Neural cell (in vitro differentiated cells): ENCODE data around the gene UBAP1L. TPM values are rescaled to one million over a fixed set of nuclear protein-coding genes. Genes with fewer than 3 reads are reported as not detected.
"Not testable (repeated sequence)": the region's sequence is repeated elsewhere in the genome, so short reads cannot be mapped to it uniquely, and the experiment has no call there.

Source experiments
- H2AFZ ChIP-seq: fragments of 200-600, 300-800 bp; sonication (generic), shearing (Covaris generic); 2 replicates; pipeline ENCODE4 v1.6.0; 2014; ENCODE audit warnings: low read depth, mild to moderate bottlenecking, antibody characterized with exemption, low read length, moderate library complexity
- H3F3A ChIP-seq: fragments of 200-600 bp; shearing (Covaris generic); 2 replicates; pipeline ENCODE4 v1.6.1; 2016; ENCODE audit warnings: mild to moderate bottlenecking, moderate library complexity, mixed read lengths, antibody characterized with exemption, low read length; ENCODE audit not compliant: insufficient read depth, poor library complexity, severe bottlenecking
- H3K27ac ChIP-seq: fragments of 200-600, 300-800 bp; sonication (generic), shearing (Covaris generic); 2 replicates; pipeline ENCODE4 v1.5.1; 2014; ENCODE audit warnings: mild to moderate bottlenecking, low read length, moderate library complexity
- H3K27me3 ChIP-seq: fragments of 300-800, 200-600 bp; sonication (generic), shearing (Covaris generic); 2 replicates; pipeline ENCODE4 v1.6.0; 2014; ENCODE audit warnings: mild to moderate bottlenecking, low read depth, low read length, moderate library complexity; ENCODE audit not compliant: insufficient read depth
- H3K36me3 ChIP-seq: fragments of 300-800, 200-600 bp; sonication (generic), shearing (Covaris generic); 2 replicates; pipeline ENCODE4 v1.5.1; 2014; ENCODE audit warnings: mild to moderate bottlenecking, antibody characterized with exemption, low read length, moderate library complexity; ENCODE audit not compliant: insufficient read depth
- H3K4me2 ChIP-seq: fragments of 300-800, 200-600 bp; sonication (generic), shearing (Covaris generic); 2 replicates; pipeline ENCODE4 v1.6.0; 2014; ENCODE audit warnings: mild to moderate bottlenecking, low read length
- H3K4me3 ChIP-seq: fragments of 300-800, 200-600 bp; sonication (generic), shearing (Covaris generic); 2 replicates; pipeline ENCODE4 v1.5.1; 2014; ENCODE audit warnings: mild to moderate bottlenecking, low read length, moderate library complexity
- H3K79me2 ChIP-seq: fragments of 200-600 bp; shearing (Covaris generic); replicated peaks from 2 replicates; pipeline ENCODE4 v1.6.0; 2014; ENCODE audit warnings: mild to moderate bottlenecking, low read length, moderate library complexity; ENCODE audit not compliant: insufficient read depth
- H3K9ac ChIP-seq: fragments of 300-800, 200-600 bp; sonication (generic), shearing (Covaris generic); 2 replicates; pipeline ENCODE4 v1.6.1; 2016; ENCODE audit warnings: mild to moderate bottlenecking, low read length, mixed read lengths
- H3K9me2 ChIP-seq: fragments of 200-600 bp; shearing (Covaris generic); 2 replicates; pipeline ENCODE4 v1.6.1; 2016; ENCODE audit warnings: mild to moderate bottlenecking, low read length, mixed read lengths; ENCODE audit not compliant: insufficient read depth
- H3K9me3 ChIP-seq: fragments of 200-600, 300-800 bp; sonication (generic), shearing (Covaris generic); 2 replicates; pipeline ENCODE4 v1.6.1; 2016; ENCODE audit warnings: mild to moderate bottlenecking, mixed run types, low read length, moderate library complexity, mixed read lengths
- H4K20me1 ChIP-seq: fragments of 200-600 bp; shearing (Covaris generic); 2 replicates; pipeline ENCODE4 v1.6.1; 2016; ENCODE audit warnings: mild to moderate bottlenecking, mixed run types; ENCODE audit not compliant: insufficient read depth
- RAD21 ChIP-seq: fragments of 450-650 bp; conservative IDR thresholded peaks from 2 replicates; pipeline ENCODE4 v1.6.1; 2014; ENCODE audit warnings: antibody characterized with exemption, mild to moderate bottlenecking, moderate library complexity
- SMC3 ChIP-seq: fragments of 450-650 bp; conservative IDR thresholded peaks from 2 replicates; pipeline ENCODE4 v1.6.1; 2014; ENCODE audit warnings: antibody characterized with exemption, mild to moderate bottlenecking, moderate library complexity; ENCODE audit not compliant: poor library complexity
- TAF1 ChIP-seq: IDR thresholded peaks from 2 replicates; pipeline ENCODE4 v1.6.1; 2012; ENCODE audit warnings: low read depth
- polyA plus RNA-seq: library from polyadenylated mRNA; depleted of rRNA; stranded (reverse); fragments of >200 nt; gene quantifications from 2 replicates; pipeline ENCODE4 v1.2.3, GENCODE V29; 2014
- TF ChIP-seq, protein P1 (sequence below): fragments of 450-650 bp; IDR thresholded peaks from 2 replicates; pipeline ENCODE4 v1.5.1; 2014; ENCODE audit warnings: antibody characterized with exemption, mild to moderate bottlenecking, moderate library complexity; ENCODE audit not compliant: poor library complexity, severe bottlenecking
- TF ChIP-seq, protein P2 (sequence below): IDR thresholded peaks from 2 replicates; pipeline ENCODE4 v1.6.1; 2012; ENCODE audit warnings: borderline replicate concordance

UBAP1L gene
- polyA plus RNA-seq, 1 donor from 2014 or later, result 10.3 TPM

DNA sequence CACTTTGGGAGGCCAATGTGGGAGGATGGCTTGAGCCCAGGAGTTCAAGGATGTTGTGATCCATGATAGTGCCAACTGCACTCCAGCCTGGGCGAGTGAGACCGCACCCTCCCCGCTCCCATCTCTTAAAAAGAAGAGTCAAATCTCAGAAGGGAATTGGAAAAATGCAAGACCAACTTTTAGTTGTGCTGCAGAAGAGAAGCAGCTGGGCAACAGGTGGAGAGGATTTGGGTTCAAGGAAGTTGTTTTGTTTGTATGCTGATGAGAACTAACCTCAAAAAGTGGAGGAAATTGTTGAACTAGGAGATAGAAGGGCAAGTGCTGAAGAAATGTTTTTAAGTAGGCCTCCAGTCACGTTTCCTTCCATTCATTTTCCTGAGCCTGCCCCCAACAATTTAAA lies 31.4 kb upstream of the UBAP1L start:
- H3K36me3 ChIP-seq, result no peaks in the 10 kb centered on the region

DNA sequence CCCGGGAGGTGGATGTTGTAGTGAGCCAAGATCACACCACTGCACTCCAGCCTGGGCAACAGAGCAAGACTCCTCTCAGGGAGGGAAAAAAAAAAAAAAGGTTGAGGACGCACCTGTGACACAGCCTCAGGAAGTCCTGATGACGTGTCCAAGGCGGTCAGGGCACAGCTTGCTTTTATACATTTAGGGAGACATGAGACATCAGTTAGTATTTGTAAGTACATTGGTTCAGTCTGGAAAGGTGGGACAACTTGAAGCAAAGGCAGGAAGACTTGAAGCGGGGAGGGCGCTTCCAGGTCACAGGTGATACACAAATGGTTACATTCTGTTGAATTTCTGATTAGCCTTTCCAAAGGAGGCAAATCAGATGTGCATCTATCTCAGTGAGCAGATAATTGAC lies 23.6 kb upstream of the UBAP1L start:
- H3K9me3 ChIP-seq, H2AFZ ChIP-seq, H3K79me2 ChIP-seq, H3K36me3 ChIP-seq, H4K20me1 ChIP-seq, H3K27ac ChIP-seq, H3K4me3 ChIP-seq, H3K27me3 ChIP-seq, H3K9me2 ChIP-seq, H3K9ac ChIP-seq, H3F3A ChIP-seq, H3K4me2 ChIP-seq: not testable (repeated sequence)

More for the DNA sequence above, 31.4 kb upstream of the UBAP1L start:
- H3K9me2 ChIP-seq, result no peaks in the 10 kb centered on the region
- H3K9me3 ChIP-seq, result no peaks in the 10 kb centered on the region
- no peak overlapping the region for H3K4me2 ChIP-seq
- H3K79me2 ChIP-seq, result no peaks in the 10 kb centered on the region
- no peak overlapping the region for H2AFZ ChIP-seq
- TF ChIP-seq SMC3 (no peak), TAF1 (no peak), RAD21 (no peak)
- TF ChIP-seq, protein P1, sequence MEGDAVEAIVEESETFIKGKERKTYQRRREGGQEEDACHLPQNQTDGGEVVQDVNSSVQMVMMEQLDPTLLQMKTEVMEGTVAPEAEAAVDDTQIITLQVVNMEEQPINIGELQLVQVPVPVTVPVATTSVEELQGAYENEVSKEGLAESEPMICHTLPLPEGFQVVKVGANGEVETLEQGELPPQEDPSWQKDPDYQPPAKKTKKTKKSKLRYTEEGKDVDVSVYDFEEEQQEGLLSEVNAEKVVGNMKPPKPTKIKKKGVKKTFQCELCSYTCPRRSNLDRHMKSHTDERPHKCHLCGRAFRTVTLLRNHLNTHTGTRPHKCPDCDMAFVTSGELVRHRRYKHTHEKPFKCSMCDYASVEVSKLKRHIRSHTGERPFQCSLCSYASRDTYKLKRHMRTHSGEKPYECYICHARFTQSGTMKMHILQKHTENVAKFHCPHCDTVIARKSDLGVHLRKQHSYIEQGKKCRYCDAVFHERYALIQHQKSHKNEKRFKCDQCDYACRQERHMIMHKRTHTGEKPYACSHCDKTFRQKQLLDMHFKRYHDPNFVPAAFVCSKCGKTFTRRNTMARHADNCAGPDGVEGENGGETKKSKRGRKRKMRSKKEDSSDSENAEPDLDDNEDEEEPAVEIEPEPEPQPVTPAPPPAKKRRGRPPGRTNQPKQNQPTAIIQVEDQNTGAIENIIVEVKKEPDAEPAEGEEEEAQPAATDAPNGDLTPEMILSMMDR, result no peak
- TF ChIP-seq, protein P2, sequence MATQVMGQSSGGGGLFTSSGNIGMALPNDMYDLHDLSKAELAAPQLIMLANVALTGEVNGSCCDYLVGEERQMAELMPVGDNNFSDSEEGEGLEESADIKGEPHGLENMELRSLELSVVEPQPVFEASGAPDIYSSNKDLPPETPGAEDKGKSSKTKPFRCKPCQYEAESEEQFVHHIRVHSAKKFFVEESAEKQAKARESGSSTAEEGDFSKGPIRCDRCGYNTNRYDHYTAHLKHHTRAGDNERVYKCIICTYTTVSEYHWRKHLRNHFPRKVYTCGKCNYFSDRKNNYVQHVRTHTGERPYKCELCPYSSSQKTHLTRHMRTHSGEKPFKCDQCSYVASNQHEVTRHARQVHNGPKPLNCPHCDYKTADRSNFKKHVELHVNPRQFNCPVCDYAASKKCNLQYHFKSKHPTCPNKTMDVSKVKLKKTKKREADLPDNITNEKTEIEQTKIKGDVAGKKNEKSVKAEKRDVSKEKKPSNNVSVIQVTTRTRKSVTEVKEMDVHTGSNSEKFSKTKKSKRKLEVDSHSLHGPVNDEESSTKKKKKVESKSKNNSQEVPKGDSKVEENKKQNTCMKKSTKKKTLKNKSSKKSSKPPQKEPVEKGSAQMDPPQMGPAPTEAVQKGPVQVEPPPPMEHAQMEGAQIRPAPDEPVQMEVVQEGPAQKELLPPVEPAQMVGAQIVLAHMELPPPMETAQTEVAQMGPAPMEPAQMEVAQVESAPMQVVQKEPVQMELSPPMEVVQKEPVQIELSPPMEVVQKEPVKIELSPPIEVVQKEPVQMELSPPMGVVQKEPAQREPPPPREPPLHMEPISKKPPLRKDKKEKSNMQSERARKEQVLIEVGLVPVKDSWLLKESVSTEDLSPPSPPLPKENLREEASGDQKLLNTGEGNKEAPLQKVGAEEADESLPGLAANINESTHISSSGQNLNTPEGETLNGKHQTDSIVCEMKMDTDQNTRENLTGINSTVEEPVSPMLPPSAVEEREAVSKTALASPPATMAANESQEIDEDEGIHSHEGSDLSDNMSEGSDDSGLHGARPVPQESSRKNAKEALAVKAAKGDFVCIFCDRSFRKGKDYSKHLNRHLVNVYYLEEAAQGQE, result no peak
- H4K20me1 ChIP-seq, result no peaks in the 10 kb centered on the region
- H3K4me3 ChIP-seq, result no peak overlapping the region
- no peak overlapping the region for H3K9ac ChIP-seq
- H3K27me3 ChIP-seq, result no peaks in the 10 kb centered on the region
- H3K27ac ChIP-seq, result no peak overlapping the region
- no peaks in the 10 kb centered on the region for H3F3A ChIP-seq

DNA sequence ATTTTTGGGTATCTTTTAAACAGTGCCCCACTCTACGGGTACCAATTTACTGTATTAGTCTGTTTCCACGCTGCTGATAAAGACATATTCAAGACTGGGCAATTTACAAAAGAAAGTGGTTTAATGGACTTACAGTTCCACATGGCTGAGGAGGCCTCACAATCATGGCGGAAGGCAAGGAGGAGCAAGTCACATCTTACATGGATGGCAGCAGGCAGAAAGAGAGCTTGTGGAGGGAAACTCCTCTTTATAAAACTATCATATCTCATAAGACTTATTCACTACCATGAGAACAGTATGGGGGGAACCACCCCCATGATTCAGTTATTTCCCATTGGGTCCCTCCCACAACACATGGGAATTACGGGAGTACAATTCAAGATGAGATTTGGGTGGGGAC lies 22.9 kb upstream of the UBAP1L start:
- H3K4me3 ChIP-seq, H3K9me2 ChIP-seq, H4K20me1 ChIP-seq, H3K27ac ChIP-seq, H3K9ac ChIP-seq, H2AFZ ChIP-seq, H3K4me2 ChIP-seq, H3K9me3 ChIP-seq, H3K36me3 ChIP-seq, H3K79me2 ChIP-seq, H3F3A ChIP-seq, H3K27me3 ChIP-seq: not testable (repeated sequence)

DNA sequence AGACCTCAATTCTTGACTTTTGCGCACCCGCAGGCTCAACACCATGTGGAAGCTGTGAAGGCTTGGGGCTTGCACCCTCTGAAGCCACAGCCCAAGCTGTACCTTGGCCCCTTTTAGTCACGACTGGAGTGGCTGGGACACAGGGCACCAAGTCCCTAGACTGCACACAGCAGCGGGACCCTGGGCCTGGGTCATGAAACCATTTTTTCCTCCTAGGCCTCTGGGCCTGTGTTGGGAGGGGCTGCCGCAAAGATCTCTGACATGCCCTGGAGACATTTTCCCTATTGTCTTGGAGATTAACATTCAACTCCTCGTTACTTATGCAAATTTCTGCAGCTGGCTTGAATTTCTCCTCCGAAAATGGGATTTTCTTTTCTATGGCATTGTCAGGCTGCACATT lies 22.1 kb upstream of the UBAP1L start:
- H3K27me3 ChIP-seq, H3K4me2 ChIP-seq, H3K9ac ChIP-seq, H3K4me3 ChIP-seq, H3K9me2 ChIP-seq, H3K36me3 ChIP-seq, H3K27ac ChIP-seq, H3K79me2 ChIP-seq, H3K9me3 ChIP-seq, H3F3A ChIP-seq, H2AFZ ChIP-seq, H4K20me1 ChIP-seq: not testable (repeated sequence)
